Activated T-cell treated with anti-CD3 and anti-CD28 coated beads for 24 hours (primary cell): ENCODE data around the gene BRK1.
"Not testable (repeated sequence)": the region's sequence is repeated elsewhere in the genome, so short reads cannot be mapped to it uniquely, and the experiment has no call there.

ENCODE experiments used
- DNase-seq: peaks from one replicate; pipeline ENCODE4 v3.0.0-alpha.2; 2020; ENCODE audit warnings: low read depth

BRK1 gene

GRCh38 chr3:10115326-10116137, at the start of gene BRK1:
Gene BRK1 (plus strand): TSS chr3:10115675. CDS start chr3:10115702, 27 bp downstream.
- peak; percentile 92 for DNase-seq

- not testable (repeated sequence) for DNase-seq
These were observed 45.4 kb upstream of the BRK1 start for GRCh38 chr3:10070077-10070476.

- DNase-seq = no peak
These were observed 40.8 kb upstream of the BRK1 start for GRCh38 chr3:10074666-10075065.

- DNase-seq = no peak
These were observed 33.6 kb upstream of the BRK1 start for GRCh38 chr3:10081871-10082270.

GRCh38 chr3:10085738-10086137, 29.7 kb upstream of the BRK1 start:
- no peak for DNase-seq

GRCh38 chr3:10088256-10088655, 27.2 kb upstream of the BRK1 start:
- DNase-seq = no peak

- no peak for DNase-seq
These were observed 25.3 kb upstream of the BRK1 start for GRCh38 chr3:10090179-10090578.

- not testable (repeated sequence) for DNase-seq
These were observed 24.7 kb upstream of the BRK1 start for GRCh38 chr3:10090774-10091173.

- not testable (repeated sequence) for DNase-seq
These were observed 24.1 kb upstream of the BRK1 start for GRCh38 chr3:10091387-10091786.

GRCh38 chr3:10093678-10094077, 21.8 kb upstream of the BRK1 start:
- DNase-seq = no peak

- DNase-seq = no peak
These were observed 16.4 kb upstream of the BRK1 start for GRCh38 chr3:10099041-10099440.

GRCh38 chr3:10106919-10107318, 8.6 kb upstream of the BRK1 start:
- DNase-seq = no peak

- DNase-seq = no peak
These were observed 7.4 kb upstream of the BRK1 start, which contains the start of gene FANCD2OS for GRCh38 chr3:10108091-10108490. Gene FANCD2OS (minus strand): TSS chr3:10108255. CDS start chr3:10104774, 3,481 bp downstream.

GRCh38 chr3:10116138-10116460, 624 bp downstream of the BRK1 start:
- peak; percentile 11 for DNase-seq

GRCh38 chr3:10116928-10117327, 1.5 kb downstream of the BRK1 start:
- DNase-seq = no peak

GRCh38 chr3:10119376-10119775, 3.9 kb downstream of the BRK1 start:
- DNase-seq = no peak

- DNase-seq = no peak
These were observed 5.6 kb downstream of the BRK1 start for GRCh38 chr3:10121064-10121463.

GRCh38 chr3:10122724-10123123, 7.2 kb downstream of the BRK1 start:
- DNase-seq = no peak

GRCh38 chr3:10135872-10136271, 20.4 kb downstream of the BRK1 start:
- not testable (repeated sequence) for DNase-seq

- DNase-seq = no peak
These were observed 21.0 kb downstream of the BRK1 start for GRCh38 chr3:10136426-10137005.

GRCh38 chr3:10137178-10137577, 21.7 kb downstream of the BRK1 start:
- DNase-seq = no peak

- no peak for DNase-seq
These were observed 25.6 kb downstream of the BRK1 start for GRCh38 chr3:10140996-10141546.
